GM11168 (cell line): ENCODE results near the gene NBPF11.
"Not testable (repeated sequence)": the region's sequence is repeated elsewhere in the genome, so short reads cannot be mapped to it uniquely, and the experiment has no call there.

Source experiments
- in situ Hi-C: fragments of 300-500 bp; cut with MboI; formaldehyde crosslinking; loops from one replicate; pipeline ENCODE4 v1.12.0; 2022; ENCODE audit warnings: low sequenced_read_pairs; ENCODE audit not compliant: unreplicated experiment

NBPF11 gene

GRCh38 chr1:148151911-148152656 is at the start of gene NBPF11:
Gene NBPF11, minus strand, starts transcription at chr1:148152281. Its CDS starts 25,278 bp downstream, at chr1:148127003.
- in situ Hi-C loops = loop anchor here (10.0 to 25.0 kb wide), 2 partner anchors 110 to 1217 kb away; partner anchors contain the start of gene NBPF12

GRCh38 chr1:148197396-148197795 is 45.3 kb upstream of the NBPF11 start:
- in situ Hi-C loops = not testable (repeated sequence)

GRCh38 chr1:148196949-148197348 is 44.9 kb upstream of the NBPF11 start:
- in situ Hi-C loops = not testable (repeated sequence)

GRCh38 chr1:148195115-148195514 is 43.0 kb upstream of the NBPF11 start:
- in situ Hi-C loops = not testable (repeated sequence)

GRCh38 chr1:148188768-148189167 is 36.7 kb upstream of the NBPF11 start:
- in situ Hi-C loops = not testable (repeated sequence)

GRCh38 chr1:148178682-148179081 is 26.6 kb upstream of the NBPF11 start:
- in situ Hi-C loops = loop anchor here (5.0 kb wide), 1 partner anchor 1256 kb away; no protein-coding TSS in a partner anchor

GRCh38 chr1:148175414-148175813 is 23.3 kb upstream of the NBPF11 start:
- in situ Hi-C loops = loop anchor here (5.0 kb wide), 1 partner anchor 1253 kb away; no protein-coding TSS in a partner anchor

- in situ Hi-C loops = loop anchor here (25.0 kb wide), 1 partner anchor 90 kb away; no protein-coding TSS in a partner anchor
Observed at GRCh38 chr1:148171995-148172394, 19.9 kb upstream of the NBPF11 start.

GRCh38 chr1:148166558-148167492 is 14.7 kb upstream of the NBPF11 start:
- in situ Hi-C loops = loop anchor here (25.0 kb wide), 1 partner anchor 95 kb away; no protein-coding TSS in a partner anchor

GRCh38 chr1:148162363-148162762 is 10.3 kb upstream of the NBPF11 start:
- in situ Hi-C loops = loop anchor here (25.0 kb wide), 1 partner anchor 100 kb away; no protein-coding TSS in a partner anchor

- in situ Hi-C loops = loop anchor here (25.0 kb wide), 1 partner anchor 101 kb away; no protein-coding TSS in a partner anchor
Observed at GRCh38 chr1:148161053-148161901, 9.2 kb upstream of the NBPF11 start.

GRCh38 chr1:148160343-148161052 is 8.4 kb upstream of the NBPF11 start:
- in situ Hi-C loops = loop anchor here (25.0 kb wide), 1 partner anchor 102 kb away; no protein-coding TSS in a partner anchor

- in situ Hi-C loops = loop anchor here (25.0 kb wide), 1 partner anchor 102 kb away; no protein-coding TSS in a partner anchor
Observed at GRCh38 chr1:148160048-148160342, 7.9 kb upstream of the NBPF11 start.

- in situ Hi-C loops = loop anchor here (10.0 to 25.0 kb wide), 2 partner anchors 104 to 1224 kb away; partner anchors contain the start of gene NBPF12
Observed at GRCh38 chr1:148158341-148159003, 6.4 kb upstream of the NBPF11 start.

- in situ Hi-C loops = loop anchor here (10.0 to 25.0 kb wide), 2 partner anchors 104 to 1223 kb away; partner anchors contain the start of gene NBPF12
Observed at GRCh38 chr1:148157803-148158202, 5.7 kb upstream of the NBPF11 start.

GRCh38 chr1:148155494-148156275 is 3.6 kb upstream of the NBPF11 start:
- in situ Hi-C loops = loop anchor here (10.0 to 25.0 kb wide), 2 partner anchors 107 to 1221 kb away; partner anchors contain the start of gene NBPF12

GRCh38 chr1:148152795-148153194 is 714 bp upstream of the NBPF11 start:
- in situ Hi-C loops = loop anchor here (10.0 to 25.0 kb wide), 2 partner anchors 110 to 1218 kb away; partner anchors contain the start of gene NBPF12
